GM21360 (cell line): ENCODE results near the gene UQCRH.
"Not testable (repeated sequence)": the region's sequence is repeated elsewhere in the genome, so short reads cannot be mapped to it uniquely, and the experiment has no call there.

ENCODE experiments used
- ATAC-seq: cut with Tn5 transposase; IDR thresholded peaks from one replicate; pipeline ENCODE4 v1.9.1; 2021; ENCODE audit warnings: mild to moderate bottlenecking, moderate library complexity; ENCODE audit not compliant: unreplicated experiment

The UQCRH gene

DNA sequence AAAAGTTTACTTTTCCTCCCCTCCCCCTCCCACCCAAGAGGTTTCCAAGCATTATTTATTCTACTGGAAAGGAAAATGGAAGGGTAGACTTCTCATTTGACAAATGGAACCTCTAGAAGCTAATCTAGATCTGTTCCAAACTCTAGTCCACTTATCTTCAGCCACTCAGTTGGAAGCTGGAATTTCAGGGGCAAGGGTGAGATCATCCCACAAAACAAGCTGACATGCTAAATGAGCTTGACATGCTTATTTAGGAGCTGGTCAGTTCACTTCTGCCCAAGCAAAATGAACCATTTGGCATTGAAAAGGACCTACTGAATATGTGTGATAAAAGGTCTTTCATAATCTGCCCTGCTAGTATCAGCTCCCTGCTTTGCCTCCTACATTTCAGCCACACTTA is 5.1 kb upstream of the UQCRH start:
- ATAC-seq: no peak

DNA sequence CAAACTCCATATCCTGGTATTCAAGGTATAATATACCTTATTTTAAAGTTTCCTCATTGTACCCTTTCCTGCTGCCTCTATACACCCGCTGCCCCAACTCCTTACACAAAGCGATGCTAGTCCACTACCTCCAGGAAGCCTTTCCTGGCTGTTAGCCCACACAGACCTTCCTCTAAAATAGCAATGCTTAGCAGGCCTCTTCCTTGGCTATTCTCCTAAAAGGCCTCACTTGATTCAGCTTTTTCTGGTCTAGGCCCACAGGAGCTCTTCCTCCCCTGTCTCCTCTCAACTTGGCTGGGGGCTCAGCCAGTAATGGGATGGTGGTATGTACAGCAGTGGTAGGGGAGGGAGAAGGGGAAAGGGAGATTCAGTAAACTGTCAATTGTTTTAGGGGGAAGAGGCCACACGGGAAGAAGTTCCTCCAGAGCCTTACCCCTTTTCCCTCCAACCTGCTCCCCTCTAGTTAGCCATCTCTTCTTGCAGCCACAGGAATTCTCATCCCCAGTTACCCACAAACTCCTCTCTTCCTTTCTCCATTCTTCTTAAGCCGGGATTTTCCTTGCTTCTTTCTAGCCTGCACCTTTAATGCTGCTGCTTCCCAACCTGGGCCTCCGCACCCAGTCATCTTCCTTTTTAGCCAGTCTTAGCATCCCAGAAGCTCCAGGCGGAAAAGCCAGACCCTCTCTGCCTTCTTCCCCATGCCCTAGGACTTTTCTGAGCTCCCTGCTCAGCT is 2.7 kb upstream of the UQCRH start:
- no peak for ATAC-seq

DNA sequence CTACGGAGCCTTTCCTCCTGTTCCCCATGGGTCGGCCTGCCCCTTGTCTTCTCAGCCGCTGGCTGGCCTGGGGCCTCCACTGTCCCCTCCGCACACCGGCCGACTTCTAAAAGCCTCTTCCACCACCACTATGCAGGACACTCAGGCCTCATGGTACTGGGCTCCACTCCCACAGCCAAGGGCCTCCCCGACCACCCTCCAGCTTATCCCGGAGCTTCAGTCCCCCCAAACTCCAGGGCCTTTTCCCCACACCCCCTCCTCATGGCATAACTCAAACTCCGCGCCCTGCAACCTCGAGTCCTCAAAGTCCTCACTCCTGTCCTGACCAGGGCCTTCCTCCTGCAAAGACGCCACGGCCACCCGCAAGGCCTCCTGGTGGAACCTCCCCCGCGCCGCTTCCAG is 2.1 kb upstream of the UQCRH start:
- no peak for ATAC-seq

DNA sequence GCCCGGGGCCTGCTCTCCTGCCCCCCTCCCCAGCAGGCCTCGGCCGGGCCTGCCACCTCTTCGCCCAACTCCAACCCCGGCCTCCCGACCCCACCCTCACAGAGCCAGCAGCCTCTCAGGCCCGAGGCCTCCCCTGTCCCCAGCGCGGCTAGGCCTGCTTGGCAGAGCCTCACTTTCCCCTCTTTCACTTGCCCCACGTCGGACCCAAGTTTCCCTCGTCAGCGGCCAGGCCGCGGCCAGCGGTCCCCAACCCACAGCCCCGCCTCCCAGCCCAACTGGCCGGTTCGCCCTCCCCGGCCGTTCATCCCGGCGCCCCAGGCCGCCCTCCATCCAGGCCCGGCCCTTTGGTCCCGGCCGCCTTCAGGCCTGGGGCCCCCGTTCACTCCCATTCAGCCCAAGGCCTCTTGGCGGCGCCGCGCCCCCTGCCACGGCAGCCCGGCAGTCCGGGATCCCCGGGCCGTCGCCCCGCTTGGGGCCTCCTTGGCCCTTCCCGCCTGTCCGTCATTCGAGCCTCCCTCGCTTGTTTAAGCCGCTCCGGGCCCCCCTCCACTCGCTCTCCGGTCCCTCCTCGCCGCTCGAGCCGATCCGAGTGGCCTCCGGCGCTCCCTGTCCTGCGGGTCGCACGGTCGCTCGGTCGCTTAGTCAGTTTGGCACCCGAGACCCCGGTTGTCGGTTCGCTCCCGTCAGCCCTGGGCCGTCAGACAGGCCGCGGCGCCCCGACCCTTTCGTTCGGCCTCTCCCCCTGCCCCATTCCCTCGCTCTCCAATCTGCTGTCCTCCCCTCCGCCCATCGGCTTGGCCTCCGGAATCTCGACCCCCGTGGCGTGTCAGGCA is 1.5 kb upstream of the UQCRH start:
- peak; percentile 41 for ATAC-seq

DNA sequence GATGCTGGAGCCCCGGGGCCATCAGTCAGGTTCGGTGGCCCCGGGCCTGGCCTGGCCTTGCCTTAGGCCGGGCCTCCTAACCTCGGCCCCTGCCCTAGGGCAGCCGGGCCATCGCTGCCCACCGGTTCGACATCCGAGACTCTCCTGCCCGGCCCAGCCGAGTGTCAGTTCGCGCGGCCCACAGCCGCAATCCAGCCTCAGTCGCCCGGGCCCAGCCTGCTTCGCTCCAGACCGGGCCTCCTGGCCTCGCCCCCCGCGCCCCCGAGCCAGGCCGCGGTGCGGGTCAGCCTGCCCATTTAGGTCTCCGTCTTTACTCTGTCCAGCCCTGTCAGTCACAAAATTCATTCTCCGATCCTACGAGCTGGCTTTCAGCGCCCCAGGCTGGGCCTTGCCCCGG is 859 bp upstream of the UQCRH start:
- ATAC-seq: peak; percentile 3

DNA sequence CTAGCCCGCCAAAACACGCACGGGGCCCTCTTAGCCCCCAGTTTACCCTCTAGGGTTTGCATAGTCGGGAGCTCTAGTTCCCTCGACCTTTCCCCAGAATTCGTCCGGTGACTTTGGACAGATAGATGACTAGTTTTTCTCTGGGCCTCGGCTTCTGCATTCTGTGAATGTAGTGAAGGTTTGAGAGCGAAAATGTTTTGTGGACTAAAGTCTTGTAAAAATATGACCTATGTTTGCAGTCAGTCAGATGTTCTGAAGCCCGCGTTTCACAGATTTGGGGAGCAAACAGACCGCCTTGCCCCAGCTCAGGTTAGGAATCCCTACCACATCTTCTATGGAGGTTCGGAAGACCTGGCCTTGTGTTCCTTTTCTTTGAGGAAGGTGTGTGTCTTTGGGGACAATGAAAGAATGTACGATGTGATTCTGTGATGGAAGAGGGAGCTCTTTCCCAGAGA is 401 bp downstream of the UQCRH start:
- ATAC-seq: no peak

DNA sequence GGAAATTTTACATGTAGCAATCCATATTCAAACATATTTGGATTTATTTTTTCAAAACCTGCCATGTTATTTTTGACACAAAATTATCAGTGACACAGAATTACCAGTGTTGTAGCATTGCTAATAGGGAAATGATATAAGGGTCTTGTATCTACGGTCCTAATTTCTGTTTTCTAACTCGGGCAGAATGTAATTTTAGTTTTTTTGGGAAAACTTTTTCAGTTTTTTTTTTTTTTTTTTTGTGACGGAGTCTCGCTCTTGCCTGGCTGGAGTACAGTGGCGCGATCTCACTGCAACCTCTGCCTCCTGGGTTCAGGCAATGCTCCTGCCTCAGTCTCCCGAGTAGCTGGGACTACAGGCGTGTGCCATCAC is 2.6 kb downstream of the UQCRH start:
- no peak for ATAC-seq

DNA sequence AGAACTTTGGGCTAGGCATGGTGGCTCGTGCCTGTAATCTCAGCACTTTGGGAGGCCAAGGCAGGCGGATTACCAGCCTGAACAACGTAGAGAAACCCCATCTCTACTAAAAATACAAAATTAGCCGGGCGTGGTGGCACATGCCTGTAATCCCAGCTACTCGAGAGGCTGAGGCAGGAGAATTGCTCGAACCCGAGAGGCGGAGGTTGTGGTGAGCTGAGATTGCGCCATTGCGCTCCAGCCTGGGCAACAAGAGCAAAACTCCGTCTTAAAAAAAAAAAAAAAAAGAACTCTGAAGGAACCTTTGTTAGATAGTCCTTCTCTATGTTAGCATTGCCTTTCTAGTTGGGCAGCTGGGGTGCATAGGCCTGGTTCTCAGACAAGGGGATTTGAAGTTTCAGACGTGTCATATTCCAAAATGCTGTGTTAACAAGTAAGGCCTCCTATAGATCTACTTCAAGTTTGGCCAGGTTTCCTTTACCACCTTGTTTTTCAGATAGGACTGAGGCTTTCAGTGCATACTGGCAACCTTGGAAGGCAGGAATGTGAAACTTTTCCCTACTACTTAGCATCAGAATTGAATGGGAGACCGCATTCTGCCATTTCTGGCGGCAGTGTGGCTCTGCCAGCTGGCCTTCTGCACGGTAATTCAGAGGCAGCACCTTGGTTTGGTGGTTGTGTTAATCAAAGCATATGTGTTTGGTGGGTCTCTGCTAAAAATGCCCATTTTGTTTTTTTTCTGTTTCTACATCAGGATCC is 6.1 kb downstream of the UQCRH start:
- ATAC-seq: no peak

DNA sequence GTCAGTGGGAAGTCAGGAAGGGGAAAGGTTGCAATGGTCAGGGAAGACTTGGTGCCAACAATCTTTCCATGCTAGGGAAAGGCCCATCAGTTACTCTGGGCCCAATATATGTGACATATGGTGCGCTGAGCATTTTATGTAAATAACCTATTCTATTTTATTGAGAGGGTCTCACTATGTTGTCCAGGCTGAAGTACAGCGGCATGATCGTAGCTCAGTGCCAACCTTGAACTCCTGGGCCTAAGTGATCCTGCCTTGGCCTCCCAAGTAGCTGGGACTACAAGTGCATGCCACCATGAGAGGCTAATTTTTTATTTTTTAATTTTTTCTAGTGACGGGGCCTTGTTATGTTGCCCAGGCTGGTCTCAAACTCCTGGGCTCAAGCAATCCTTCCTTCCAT is 6.8 kb downstream of the UQCRH start:
- ATAC-seq: no peak

DNA sequence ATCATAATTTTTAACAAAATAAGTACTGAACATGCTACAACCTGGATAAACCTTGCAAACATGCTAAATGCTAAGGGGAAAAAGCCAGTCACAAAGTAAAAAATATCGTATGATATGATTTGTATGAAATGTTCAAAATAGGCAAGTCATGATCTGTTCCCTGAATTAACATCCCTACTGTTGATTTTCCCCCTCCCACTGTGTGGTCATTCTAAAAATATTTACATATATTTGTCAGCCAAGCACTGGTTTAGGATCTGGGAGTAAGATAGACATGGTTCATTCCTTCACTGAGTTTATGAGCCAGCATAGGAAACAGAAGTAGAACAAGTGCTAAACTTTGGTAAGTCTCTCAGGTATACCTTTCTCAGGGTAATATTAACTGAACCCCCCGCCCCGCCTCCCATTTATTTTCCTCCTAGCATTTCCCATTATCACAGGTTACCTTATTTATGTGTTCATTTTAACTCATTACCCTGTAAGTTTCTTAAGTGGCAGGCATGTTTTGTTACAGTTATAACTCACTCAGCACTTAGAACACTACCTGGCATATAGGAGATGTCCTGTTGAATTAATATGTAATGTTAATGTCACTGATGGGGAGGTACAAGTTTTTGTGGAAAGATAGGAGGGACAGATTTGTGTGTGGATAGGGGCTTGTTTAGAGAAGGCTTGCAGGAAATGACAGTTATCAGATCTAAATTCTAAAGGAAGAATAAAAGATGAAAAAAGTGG is 12.3 kb downstream of the UQCRH start:
- no peak for ATAC-seq

DNA sequence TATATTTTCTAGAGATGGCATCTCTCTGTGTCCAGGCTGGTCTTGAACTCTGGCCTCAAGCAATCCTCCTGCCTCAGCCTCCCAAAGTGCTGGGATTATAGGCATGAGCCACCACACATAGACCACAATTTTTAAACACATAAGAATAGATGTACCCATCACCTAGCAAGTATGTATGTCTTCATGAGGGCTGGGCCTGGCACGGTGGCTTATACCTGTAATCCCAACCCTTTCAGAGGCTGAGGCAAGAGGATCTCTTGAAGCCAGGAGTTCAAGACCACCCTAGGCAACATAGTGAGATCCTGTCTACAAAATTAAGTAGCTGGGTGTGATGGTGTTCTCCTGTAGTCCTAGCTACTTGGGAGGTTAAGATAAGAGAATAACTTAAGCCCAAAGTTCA is 13.8 kb downstream of the UQCRH start:
- ATAC-seq: no peak

DNA sequence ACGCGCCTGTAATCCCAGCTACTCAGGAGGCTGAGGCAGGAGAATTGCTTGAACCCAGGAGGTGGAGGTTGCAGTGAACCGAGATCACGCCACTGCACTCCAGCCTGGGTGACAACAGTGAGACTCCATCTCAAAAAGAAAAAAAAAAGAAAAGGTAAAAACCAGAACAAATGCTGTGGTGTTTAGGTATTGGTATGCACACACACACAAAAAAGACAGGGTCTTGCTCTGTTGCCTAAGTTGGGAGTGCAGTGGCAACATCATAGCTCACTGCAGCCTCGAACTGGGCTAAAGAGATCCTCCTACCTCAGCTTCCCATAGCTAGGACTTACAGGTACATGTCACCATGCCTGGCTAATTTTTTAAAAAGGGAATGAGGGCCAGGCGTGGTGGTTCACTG is 15.8 kb downstream of the UQCRH start:
- not testable (repeated sequence) for ATAC-seq

DNA sequence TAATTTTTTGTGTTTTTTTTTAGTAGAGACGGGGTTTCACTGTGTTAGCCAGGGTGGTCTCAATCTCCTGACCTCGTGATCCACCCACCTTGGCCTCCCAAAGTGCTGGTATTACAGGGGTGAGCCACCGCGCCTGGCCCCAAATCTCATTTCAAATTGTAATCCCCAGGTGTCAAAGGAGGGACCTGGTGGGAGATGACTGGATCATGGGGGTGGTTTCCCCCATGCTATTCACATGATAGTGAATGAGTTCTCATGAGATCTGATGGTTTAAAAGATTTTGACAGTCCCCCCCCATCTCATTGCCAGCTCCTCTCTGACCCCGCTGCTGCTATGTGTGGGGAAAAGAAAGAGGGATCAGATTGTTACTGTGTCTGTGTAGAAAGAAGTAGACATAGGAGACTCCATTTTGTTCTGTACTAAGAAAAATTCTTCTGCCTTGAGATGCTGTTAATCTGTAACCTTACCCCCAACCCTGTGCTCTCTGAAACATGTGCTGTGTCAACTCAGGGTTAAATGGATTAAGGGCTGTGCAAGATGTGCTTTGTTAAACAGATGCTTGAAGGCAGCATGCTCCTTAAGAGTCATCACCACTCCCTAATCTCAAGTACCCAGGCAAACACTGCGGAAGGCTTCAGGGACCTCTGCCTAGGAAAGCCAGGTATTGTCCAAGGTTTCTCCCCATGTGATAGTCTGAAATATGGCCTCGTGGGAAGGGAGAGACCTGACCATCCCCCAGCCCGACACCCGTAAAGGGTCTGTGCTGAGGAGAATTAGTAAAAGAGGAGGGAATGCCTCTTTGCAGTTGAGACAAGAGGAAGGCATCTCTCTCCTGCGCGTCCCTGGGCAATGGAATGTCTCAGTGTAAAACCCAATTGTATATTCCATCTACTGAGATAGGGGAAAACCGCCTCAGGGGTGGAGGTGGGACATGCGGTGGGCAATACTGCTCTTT is 16.7 kb downstream of the UQCRH start:
- not testable (repeated sequence) for ATAC-seq

DNA sequence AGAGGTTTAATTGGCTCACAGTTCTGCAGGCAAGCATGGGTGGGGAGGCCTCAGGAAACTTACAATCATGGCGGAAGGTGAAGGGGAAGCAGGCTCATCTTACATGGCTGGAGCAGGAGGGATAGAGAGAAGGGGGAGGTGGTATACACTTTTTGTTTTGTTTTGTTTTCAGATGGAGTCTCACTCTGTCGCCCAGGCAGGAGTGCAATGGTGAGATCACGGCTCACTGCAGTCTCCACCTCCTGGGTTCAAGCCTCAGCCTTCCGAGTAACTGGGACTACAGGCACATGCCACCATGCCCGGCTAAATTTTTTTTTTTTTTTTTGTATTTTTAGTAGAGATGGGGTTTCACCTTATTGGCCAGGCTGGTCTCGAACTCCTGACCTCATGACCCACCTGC is 18.7 kb downstream of the UQCRH start:
- ATAC-seq: not testable (repeated sequence)

DNA sequence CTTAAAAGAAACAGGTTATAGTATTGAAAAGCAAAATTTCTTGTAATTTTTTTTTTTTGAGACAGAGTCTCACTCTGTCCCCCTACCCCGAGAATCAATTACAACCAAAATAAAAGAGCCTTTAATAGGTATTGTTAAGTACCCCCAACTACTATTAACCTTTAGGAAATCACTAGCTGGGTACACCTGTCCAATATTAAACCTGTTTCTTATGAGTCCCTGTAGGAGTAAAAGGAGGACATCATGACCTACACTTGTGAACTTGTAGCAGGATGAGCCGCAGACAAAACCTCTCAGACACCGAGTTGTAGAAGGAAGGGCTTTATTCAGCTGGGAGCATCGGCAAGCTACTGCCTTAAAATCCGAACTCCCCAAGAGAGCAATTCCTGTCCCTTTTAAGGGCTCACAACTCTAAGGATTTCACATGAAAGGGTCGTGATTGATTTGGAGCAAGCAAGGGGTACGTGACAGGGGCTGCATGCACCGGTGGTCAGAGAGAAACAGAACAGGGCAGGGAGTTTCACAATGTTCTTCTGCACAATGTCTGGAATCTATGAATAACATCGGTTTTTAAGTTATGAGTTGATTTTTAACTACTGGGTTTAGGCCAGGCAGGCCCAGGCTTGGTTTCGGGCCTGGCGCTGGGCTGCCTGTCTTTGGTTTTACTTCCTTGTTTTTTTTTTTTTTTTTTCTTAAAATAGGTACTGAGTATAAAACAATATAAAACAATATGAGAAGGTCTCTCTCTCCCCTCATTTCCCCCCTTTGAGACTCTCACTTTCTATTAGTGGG is 22.0 kb downstream of the UQCRH start:
- not testable (repeated sequence) for ATAC-seq

DNA sequence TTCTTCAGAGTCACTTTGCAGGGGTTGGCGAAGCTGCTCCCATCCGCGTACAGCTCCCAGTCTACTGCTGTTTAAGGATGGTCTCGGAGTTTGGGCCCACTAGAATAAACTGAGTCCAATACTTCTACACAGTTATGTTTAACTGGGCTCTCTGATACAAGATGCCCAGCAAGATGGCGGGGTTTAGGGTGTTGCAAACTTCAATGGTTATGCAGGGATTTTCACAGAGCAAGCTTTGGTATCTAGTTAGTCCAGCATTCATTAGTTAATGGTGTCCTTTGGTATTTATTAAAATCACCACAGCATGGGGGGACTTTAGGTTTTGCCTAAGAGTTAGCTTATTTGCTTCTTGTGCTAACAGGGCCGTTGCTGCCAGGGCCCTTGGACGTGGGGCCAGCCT is 24.7 kb downstream of the UQCRH start:
- ATAC-seq: not testable (repeated sequence)

DNA sequence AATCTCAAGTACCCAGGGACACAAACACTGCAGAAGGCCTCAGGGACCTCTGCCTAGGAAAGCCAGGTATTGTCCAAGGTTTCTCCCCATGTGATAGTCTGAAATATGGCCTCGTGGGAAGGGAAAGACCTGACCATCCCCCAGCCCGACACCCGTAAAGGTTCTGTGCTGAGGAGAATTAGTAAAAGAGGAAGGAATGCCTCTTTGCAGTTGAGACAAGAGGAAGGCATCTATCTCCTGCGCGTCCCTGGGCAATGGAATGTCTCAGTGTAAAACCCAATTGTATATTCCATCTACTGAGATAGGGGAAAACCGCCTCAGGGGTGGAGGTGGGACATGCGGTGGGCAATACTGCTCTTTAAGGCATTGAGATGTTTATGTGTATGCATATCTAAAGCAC is 26.3 kb downstream of the UQCRH start:
- ATAC-seq: not testable (repeated sequence)

DNA sequence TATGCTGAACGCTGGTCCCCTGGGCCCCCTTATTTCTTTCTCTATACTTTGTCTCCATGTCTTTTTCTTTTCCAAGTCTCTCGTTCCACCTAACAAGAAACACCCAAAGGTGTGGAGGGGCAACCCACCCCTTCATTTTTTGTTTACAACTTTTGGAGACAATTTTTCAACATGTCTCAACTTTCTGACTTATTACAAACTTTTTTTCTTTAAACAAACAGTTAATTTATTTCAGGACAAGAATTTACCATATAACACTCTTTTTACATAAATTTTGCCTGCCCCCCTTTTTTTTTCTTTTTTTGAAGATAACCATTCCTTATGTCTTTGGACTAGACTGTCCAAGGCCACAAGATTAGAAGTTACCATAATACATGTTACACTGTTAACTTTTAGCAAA is 26.9 kb downstream of the UQCRH start:
- ATAC-seq: not testable (repeated sequence)
